DOHH2 (cell line): ENCODE results near the gene XRCC6.

Experiments
- H3F3A ChIP-seq: fragments of 200-600 bp; sonication (generic), shearing (Covaris generic); 2 replicates; pipeline ENCODE4 v1.6.0; 2016; ENCODE audit warnings: antibody characterized with exemption, mild to moderate bottlenecking; ENCODE audit not compliant: control insufficient read depth, insufficient read depth
- H3K27ac ChIP-seq: fragments of 200-600 bp; sonication (generic); 2 replicates; pipeline ENCODE4 v1.5.1; 2014; ENCODE audit warnings: low read depth, mild to moderate bottlenecking, low read length, moderate library complexity
- H3K27me3 ChIP-seq: fragments of 200-600 bp; sonication (generic); 2 replicates; pipeline ENCODE4 v1.6.1; 2014; ENCODE audit warnings: mild to moderate bottlenecking, low read length, mixed read lengths; ENCODE audit not compliant: control insufficient read depth
- H3K36me3 ChIP-seq: fragments of 200-600 bp; sonication (generic); 2 replicates; pipeline ENCODE4 v1.6.1; 2014; ENCODE audit warnings: mild to moderate bottlenecking, low read length, moderate library complexity, mixed read lengths; ENCODE audit not compliant: control insufficient read depth
- H3K4me1 ChIP-seq: fragments of 200-600 bp; sonication (generic); 2 replicates; pipeline ENCODE4 v1.6.1; 2014; ENCODE audit warnings: mild to moderate bottlenecking, low read length, mixed read lengths; ENCODE audit not compliant: control insufficient read depth
- H3K4me2 ChIP-seq: fragments of 200-600 bp; sonication (generic); 2 replicates; pipeline ENCODE4 v1.6.0; 2014; ENCODE audit warnings: mild to moderate bottlenecking, low read length, moderate library complexity
- H3K4me3 ChIP-seq: fragments of 200-600 bp; sonication (generic); 2 replicates; pipeline ENCODE4 v1.5.1; 2014; ENCODE audit warnings: mild to moderate bottlenecking, low read length, mixed read lengths
- H3K79me2 ChIP-seq: fragments of 200-600 bp; sonication (generic); 2 replicates; pipeline ENCODE4 v1.6.1; 2014; ENCODE audit warnings: mild to moderate bottlenecking, low read length, mixed read lengths; ENCODE audit not compliant: control insufficient read depth
- H3K9me2 ChIP-seq: fragments of 200-600 bp; sonication (generic); replicated peaks from 2 replicates; pipeline ENCODE4 v1.6.1; 2014; ENCODE audit warnings: mild to moderate bottlenecking, low read length, mixed read lengths; ENCODE audit not compliant: control insufficient read depth
- H3K9me3 ChIP-seq: fragments of 200-600 bp; sonication (generic); 2 replicates; pipeline ENCODE4 v1.6.1; 2014; ENCODE audit warnings: antibody characterized with exemption, low read length, mixed read lengths; ENCODE audit not compliant: control insufficient read depth, insufficient read depth
- H4K20me1 ChIP-seq: fragments of 200-600 bp; sonication (generic); 2 replicates; pipeline ENCODE4 v1.6.0; 2014; ENCODE audit warnings: low read depth, mild to moderate bottlenecking, antibody characterized with exemption, low read length, moderate library complexity; ENCODE audit not compliant: control insufficient read depth, insufficient read depth
- CTCF ChIP-seq: fragments of 200-600 bp; sonication (generic); IDR thresholded peaks from one replicate; pipeline ENCODE4 v1.5.1; 2014; ENCODE audit warnings: antibody characterized with exemption, mild to moderate bottlenecking, low read depth, low read length; ENCODE audit not compliant: poor library complexity, severe bottlenecking
- EZH2phosphoT487 ChIP-seq: fragments of 200-600 bp; sonication (generic); IDR thresholded peaks from 2 replicates; pipeline ENCODE4 v1.6.1; 2017; ENCODE audit warnings: borderline replicate concordance, mild to moderate bottlenecking, antibody characterized with exemption, low read length, moderate library complexity, mixed read lengths

The XRCC6 gene

GRCh38 chr22:41638124-41638523, 17.0 kb downstream of the XRCC6 start:
- Histone ChIP-seq H3K4me3 (no peak overlapping the region), H3K4me2 (no peak overlapping the region), H4K20me1 (peaks cover 16% of the 10 kb centered on the region), H3K79me2 (peaks cover 79% of the 10 kb centered on the region), H3K9me3 (no peaks in the 10 kb centered on the region), H3K9me2 (no peaks in the 10 kb centered on the region), H3K27me3 (no peaks in the 10 kb centered on the region), H3K4me1 (no peaks in the 10 kb centered on the region), H3F3A (no peaks in the 10 kb centered on the region), H3K36me3 (peaks cover 93% of the 10 kb centered on the region), H3K27ac (no peak overlapping the region)
- TF ChIP-seq EZH2phosphoT487 (no peak), CTCF (no peak)

DNA sequence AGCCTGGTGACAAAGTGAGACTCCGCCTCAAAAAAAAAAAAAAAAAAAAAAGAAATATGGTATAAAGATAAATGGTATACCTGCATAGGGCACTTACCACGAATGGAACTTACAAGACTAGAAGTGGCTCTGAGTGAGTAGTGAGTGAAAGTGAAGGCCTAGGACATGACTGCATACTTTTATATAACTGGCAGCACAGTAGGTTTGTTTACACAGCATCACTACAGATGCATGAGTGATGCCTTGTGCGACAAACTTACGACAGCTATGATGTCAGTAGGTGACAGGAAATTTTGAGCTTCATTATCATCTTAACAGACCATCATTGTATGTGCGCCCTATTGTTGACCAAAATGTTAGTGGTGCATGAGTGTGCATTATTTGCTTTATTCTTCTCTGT, 17.7 kb downstream of the XRCC6 start:
- H3K9me3 ChIP-seq, result no peaks in the 10 kb centered on the region
- no peaks in the 10 kb centered on the region for H3K9me2 ChIP-seq
- H4K20me1 ChIP-seq, result peaks cover 13% of the 10 kb centered on the region
- peaks cover 90% of the 10 kb centered on the region for H3K36me3 ChIP-seq
- H3K4me2 ChIP-seq, result no peak overlapping the region
- TF ChIP-seq CTCF (no peak), EZH2phosphoT487 (no peak)
- no peaks in the 10 kb centered on the region for H3K4me1 ChIP-seq
- no peaks in the 10 kb centered on the region for H3K27me3 ChIP-seq
- H3F3A ChIP-seq, result no peaks in the 10 kb centered on the region
- no peak overlapping the region for H3K27ac ChIP-seq
- no peak overlapping the region for H3K4me3 ChIP-seq
- H3K79me2 ChIP-seq, result peaks cover 76% of the 10 kb centered on the region

- peaks cover 11% of the 10 kb centered on the region; the same call in 1 of the 2 replicates for H4K20me1 ChIP-seq
- TF ChIP-seq CTCF (no peak), EZH2phosphoT487 (no peak)
- H3K4me1 ChIP-seq, result no peaks in the 10 kb centered on the region
- peaks cover 66% of the 10 kb centered on the region for H3K79me2 ChIP-seq
- no peak overlapping the region for H3K4me3 ChIP-seq
- H3K27me3 ChIP-seq, result no peaks in the 10 kb centered on the region
- H3K9me2 ChIP-seq, result no peaks in the 10 kb centered on the region
- H3K36me3 ChIP-seq, result peaks cover 90% of the 10 kb centered on the region
- H3K27ac ChIP-seq, result no peak overlapping the region
- no peaks in the 10 kb centered on the region for H3K9me3 ChIP-seq
- H3K4me2 ChIP-seq, result no peak overlapping the region
- no peaks in the 10 kb centered on the region for H3F3A ChIP-seq
Measured at GRCh38 chr22:41641854-41642253, 20.8 kb downstream of the XRCC6 start.
